Trophoblast cell (in vitro differentiated cells and primary cell): Measurements from ENCODE around the gene ARHGAP8.

Experiments
- DNase-seq, 2 donors: peaks; one replicate each; pipeline ENCODE4 v3.0.0-alpha.2; 2016
- H2AFZ ChIP-seq: 2 replicates; pipeline ENCODE4 v1.6.1; 2013; ENCODE audit warnings: low read length, moderate library complexity, mild to moderate bottlenecking; ENCODE audit not compliant: insufficient read depth, poor library complexity
- H2AK5ac ChIP-seq: 2 replicates; pipeline ENCODE4 v1.6.1; 2013; ENCODE audit warnings: mild to moderate bottlenecking, low read length
- H2BK120ac ChIP-seq: 2 replicates; pipeline ENCODE4 v1.6.1; 2013; ENCODE audit warnings: low read length, mild to moderate bottlenecking, moderate library complexity; ENCODE audit not compliant: insufficient read depth, poor library complexity
- H2BK12ac ChIP-seq: 2 replicates; pipeline ENCODE4 v1.6.1; 2013; ENCODE audit warnings: mild to moderate bottlenecking, low read length, moderate library complexity
- H2BK5ac ChIP-seq: 2 replicates; pipeline ENCODE4 v1.6.1; 2013; ENCODE audit warnings: low read length, low read depth, moderate library complexity, mild to moderate bottlenecking; ENCODE audit not compliant: poor library complexity
- H3K14ac ChIP-seq: 2 replicates; pipeline ENCODE4 v1.6.1; 2013; ENCODE audit warnings: mild to moderate bottlenecking, low read length
- H3K18ac ChIP-seq: 2 replicates; pipeline ENCODE4 v1.6.1; 2013; ENCODE audit warnings: mild to moderate bottlenecking, low read length
- H3K23ac ChIP-seq: 2 replicates; pipeline ENCODE4 v1.6.1; 2013; ENCODE audit warnings: low read length
- H3K27ac ChIP-seq: 2 replicates; pipeline ENCODE4 v1.5.1; 2013; ENCODE audit warnings: low read depth, mild to moderate bottlenecking, inconsistent platforms, low read length, moderate library complexity
- H3K27me3 ChIP-seq: 2 replicates; pipeline ENCODE4 v1.6.1; 2013; ENCODE audit warnings: inconsistent platforms, mild to moderate bottlenecking, low read length, moderate library complexity; ENCODE audit not compliant: insufficient read depth
- H3K36me3 ChIP-seq, 2 experiments: 1 replicate in 1 of 2; 2 replicates in 1 of 2; pipeline ENCODE4 v1.6.1; 2013; ENCODE audit warnings: low read length in 2 of 2, mild to moderate bottlenecking in 2 of 2, moderate library complexity in 1 of 2; ENCODE audit not compliant: insufficient read depth in 2 of 2, control insufficient read depth in 1 of 2
- H3K4ac ChIP-seq: 2 replicates; pipeline ENCODE4 v1.6.1; 2013; ENCODE audit warnings: low read depth, mild to moderate bottlenecking, low read length, moderate library complexity
- H3K4me1 ChIP-seq, 2 experiments: 1 replicate in 1 of 2; 2 replicates in 1 of 2; pipeline ENCODE4 v1.6.1; 2013; ENCODE audit warnings: low read length in 2 of 2, mild to moderate bottlenecking in 2 of 2, moderate library complexity in 1 of 2; ENCODE audit not compliant: insufficient read depth in 2 of 2, control insufficient read depth in 1 of 2
- H3K4me2 ChIP-seq: 2 replicates; pipeline ENCODE4 v1.6.1; 2013; ENCODE audit warnings: inconsistent platforms, mild to moderate bottlenecking, low read length, moderate library complexity
- H3K4me3 ChIP-seq: 2 replicates; pipeline ENCODE4 v1.5.1; 2013; ENCODE audit warnings: mild to moderate bottlenecking, low read depth, low read length, inconsistent platforms
- H3K79me1 ChIP-seq: one replicate; pipeline ENCODE4 v1.6.1; 2013; ENCODE audit warnings: low read length
- H3K79me2 ChIP-seq: 2 replicates; pipeline ENCODE4 v1.6.1; 2013; ENCODE audit warnings: low read length, mild to moderate bottlenecking; ENCODE audit not compliant: control insufficient read depth, insufficient read depth, poor library complexity
- H3K9ac ChIP-seq: 2 replicates; pipeline ENCODE4 v1.6.1; 2013; ENCODE audit warnings: mild to moderate bottlenecking, low read length
- H3K9me3 ChIP-seq: 2 replicates; pipeline ENCODE4 v1.6.1; 2013; ENCODE audit warnings: low read depth, mild to moderate bottlenecking, control low read depth, inconsistent platforms, low read length; ENCODE audit not compliant: insufficient read depth
- H4K12ac ChIP-seq: 2 replicates; pipeline ENCODE4 v1.6.1; 2013; ENCODE audit warnings: low read depth, mild to moderate bottlenecking, low read length, moderate library complexity
- H4K8ac ChIP-seq: 2 replicates; pipeline ENCODE4 v1.6.1; 2013; ENCODE audit warnings: low read depth, mild to moderate bottlenecking, low read length, moderate library complexity
- H4K91ac ChIP-seq: one replicate; pipeline ENCODE4 v1.6.1; 2013; ENCODE audit warnings: low read depth, mild to moderate bottlenecking, low read length, moderate library complexity
- WGBS: extraction: QIAGEN DNeasy Blood & Tissue Kit; methylation state at CpG from one replicate; pipeline ENCODE4 v1.1.7; 2013; ENCODE audit warnings: missing lambda C conversion rate; ENCODE audit not compliant: insufficient read length, insufficient coverage; ENCODE audit errors: extremely low coverage; 5-methylcytosine and 5-hydroxymethylcytosine counted together

ARHGAP8 gene

DNA sequence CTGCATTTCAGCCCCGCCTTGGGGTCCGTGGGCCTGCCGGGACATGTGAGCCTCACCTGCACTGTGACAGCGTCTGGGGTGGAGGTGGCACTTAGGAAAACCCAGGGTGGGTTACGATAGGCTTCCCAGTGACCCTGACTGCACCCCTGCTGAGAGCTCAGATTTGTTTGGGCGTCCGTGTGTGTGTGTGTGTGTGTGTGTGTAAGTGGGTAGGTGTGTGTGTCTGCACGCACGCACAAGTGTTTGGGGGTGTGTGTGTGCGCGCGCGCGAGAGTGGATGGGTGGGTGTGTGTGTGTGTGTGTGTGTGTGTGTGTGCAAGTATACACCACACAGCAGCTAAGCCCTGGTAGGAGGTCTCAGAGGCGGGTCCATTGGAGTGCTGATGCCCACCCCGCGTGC, 12.1 kb upstream of the ARHGAP8 start:
- Histone ChIP-seq H3K36me3 (no peaks in the 10 kb centered on the region), H2BK120ac (no peak overlapping the region), H2BK5ac (no peak overlapping the region), H3K14ac (no peak overlapping the region), H3K4ac (no peak overlapping the region), H3K18ac (no peak overlapping the region), H2BK12ac (no peak overlapping the region), H3K4me1 (peaks cover 15 to 24% of the 10 kb centered on the region in 2 experiments), H3K4me2 (no peak overlapping the region), H3K79me2 (no peaks in the 10 kb centered on the region), H3K27me3 (no peaks in the 10 kb centered on the region), H2AK5ac (no peak overlapping the region), H3K27ac (no peak overlapping the region), H4K91ac (no peak overlapping the region), H2AFZ (no peak overlapping the region), H3K23ac (no peak overlapping the region), H4K12ac (no peak overlapping the region), H4K8ac (no peak overlapping the region), H3K4me3 (no peak overlapping the region), H3K79me1 (peaks cover 2% of the 10 kb centered on the region), H3K9ac (no peak overlapping the region), H3K9me3 (peaks cover 7% of the 10 kb centered on the region)
- WGBS, result no CpG with 5 or more reads among the region's 17 CpGs
- DNase-seq, result no peak

DNA sequence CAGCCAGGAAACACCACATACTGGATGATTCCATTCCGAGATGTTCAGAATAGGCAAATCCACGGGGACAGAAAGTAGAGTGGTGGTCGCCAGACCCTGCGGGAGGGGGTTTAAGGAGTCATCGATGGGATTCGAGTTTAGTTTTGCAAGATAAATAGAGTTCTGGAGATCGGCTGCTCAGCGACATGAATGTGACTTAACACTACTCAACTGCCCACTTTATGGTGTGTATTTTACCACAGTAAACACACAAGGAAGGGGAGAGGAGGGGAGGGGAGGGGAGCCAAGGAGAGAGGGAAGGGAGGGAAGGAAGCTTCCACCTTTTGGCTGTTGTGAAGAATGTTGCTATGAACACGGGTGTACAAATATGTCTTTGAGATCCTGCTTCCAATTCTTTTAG, 10.4 kb upstream of the ARHGAP8 start:
- peaks cover 2% of the 10 kb centered on the region for H3K79me1 ChIP-seq
- H3K79me2 ChIP-seq, result no peaks in the 10 kb centered on the region
- no peak overlapping the region for H3K14ac ChIP-seq
- H3K23ac ChIP-seq, result no peak overlapping the region
- no peak overlapping the region for H2AK5ac ChIP-seq
- H3K4me1 ChIP-seq, result peaks cover 15 to 26% of the 10 kb centered on the region in 2 experiments
- no peak overlapping the region for H2BK120ac ChIP-seq
- H4K91ac ChIP-seq, result no peak overlapping the region
- H3K4ac ChIP-seq, result no peak overlapping the region
- no peak overlapping the region for H2AFZ ChIP-seq
- H3K4me2 ChIP-seq, result no peak overlapping the region
- peaks cover 5% of the 10 kb centered on the region for H3K9me3 ChIP-seq
- H2BK12ac ChIP-seq, result no peak overlapping the region
- WGBS, result no CpG with 5 or more reads among the region's 9 CpGs
- no peak overlapping the region for H2BK5ac ChIP-seq
- H3K18ac ChIP-seq, result no peak overlapping the region
- DNase-seq, result no peak
- no peak overlapping the region for H3K9ac ChIP-seq
- no peaks in the 10 kb centered on the region for H3K27me3 ChIP-seq
- H4K12ac ChIP-seq, result no peak overlapping the region
- H4K8ac ChIP-seq, result no peak overlapping the region
- no peaks in the 10 kb centered on the region for H3K36me3 ChIP-seq
- no peak overlapping the region for H3K27ac ChIP-seq
- no peak overlapping the region for H3K4me3 ChIP-seq

DNA sequence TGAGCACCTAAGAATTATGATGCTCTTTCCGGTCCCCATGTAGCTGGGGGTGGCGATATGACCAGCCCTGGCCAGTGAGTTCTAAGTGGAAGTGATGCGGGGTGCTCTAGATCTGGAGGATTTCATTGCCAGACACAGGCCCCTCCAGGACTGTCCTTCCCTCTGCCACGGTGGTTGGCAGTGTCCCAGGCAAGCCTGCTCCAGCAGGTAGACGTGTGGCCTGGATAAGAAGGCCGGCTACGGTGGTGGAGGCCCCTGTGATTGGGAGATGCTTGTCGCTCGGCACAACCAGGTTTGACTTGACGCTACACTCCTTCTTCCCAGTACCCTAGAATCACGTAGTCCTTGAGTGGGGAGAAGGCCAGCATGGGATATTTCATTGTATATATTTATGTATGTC, 9.1 kb upstream of the ARHGAP8 start:
- H3K9ac ChIP-seq, result no peak overlapping the region
- H3K27me3 ChIP-seq, result no peaks in the 10 kb centered on the region
- H3K4me1 ChIP-seq, result peaks cover 10 to 22% of the 10 kb centered on the region in 2 experiments
- H3K18ac ChIP-seq, result no peak overlapping the region
- H2BK120ac ChIP-seq, result no peak overlapping the region
- no peak for DNase-seq
- no peak overlapping the region for H4K12ac ChIP-seq
- no peak overlapping the region for H2BK5ac ChIP-seq
- H3K36me3 ChIP-seq, result no peaks in the 10 kb centered on the region
- H3K14ac ChIP-seq, result no peak overlapping the region
- no peak overlapping the region for H2AK5ac ChIP-seq
- no peak overlapping the region for H4K91ac ChIP-seq
- no peak overlapping the region for H3K4ac ChIP-seq
- H4K8ac ChIP-seq, result no peak overlapping the region
- H3K79me2 ChIP-seq, result no peaks in the 10 kb centered on the region
- H3K9me3 ChIP-seq, result peaks cover 5% of the 10 kb centered on the region
- H3K79me1 ChIP-seq, result no peaks in the 10 kb centered on the region
- no peak overlapping the region for H3K4me2 ChIP-seq
- no peak overlapping the region for H2BK12ac ChIP-seq
- H3K4me3 ChIP-seq, result no peak overlapping the region
- H3K27ac ChIP-seq, result no peak overlapping the region
- no peak overlapping the region for H2AFZ ChIP-seq
- no peak overlapping the region for H3K23ac ChIP-seq
- WGBS, result no CpG with 5 or more reads among the region's 11 CpGs

DNA sequence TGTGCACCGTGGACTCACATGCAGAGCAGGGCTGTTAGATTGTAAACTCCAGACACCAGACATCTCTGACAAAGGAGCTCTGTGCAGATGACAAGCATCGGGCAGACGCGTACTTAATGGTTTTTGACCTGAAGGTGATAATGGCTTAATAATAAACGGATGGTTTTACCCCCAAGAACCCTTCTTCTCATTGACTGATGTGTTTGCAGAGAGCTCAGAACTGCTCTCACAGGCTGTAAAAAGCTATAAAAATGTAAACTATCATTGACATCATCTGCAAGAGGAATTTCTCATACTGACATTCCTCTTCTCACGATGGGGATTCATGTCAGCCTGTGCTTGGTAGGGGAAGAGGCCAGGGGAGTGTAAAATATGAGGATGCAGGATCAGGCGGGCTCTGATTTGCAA, 8.6 kb upstream of the ARHGAP8 start:
- H3K9me3 ChIP-seq, result peaks cover 5% of the 10 kb centered on the region
- no peaks in the 10 kb centered on the region for H3K36me3 ChIP-seq
- H2BK120ac ChIP-seq, result no peak overlapping the region
- no peaks in the 10 kb centered on the region for H3K79me1 ChIP-seq
- no peak overlapping the region for H4K8ac ChIP-seq
- no peak overlapping the region for H3K4ac ChIP-seq
- H3K23ac ChIP-seq, result no peak overlapping the region
- no peaks in the 10 kb centered on the region for H3K27me3 ChIP-seq
- no peak overlapping the region for H3K4me3 ChIP-seq
- peaks cover 8 to 18% of the 10 kb centered on the region in 2 experiments for H3K4me1 ChIP-seq
- H3K79me2 ChIP-seq, result no peaks in the 10 kb centered on the region
- H3K9ac ChIP-seq, result no peak overlapping the region
- H2AFZ ChIP-seq, result no peak overlapping the region
- H4K91ac ChIP-seq, result no peak overlapping the region
- no peak for DNase-seq
- H3K14ac ChIP-seq, result no peak overlapping the region
- no peak overlapping the region for H2BK12ac ChIP-seq
- no peak overlapping the region for H3K18ac ChIP-seq
- H3K4me2 ChIP-seq, result no peak overlapping the region
- H2AK5ac ChIP-seq, result no peak overlapping the region
- H4K12ac ChIP-seq, result no peak overlapping the region
- H3K27ac ChIP-seq, result no peak overlapping the region
- no peak overlapping the region for H2BK5ac ChIP-seq
- no CpG with 5 or more reads among the region's 7 CpGs for WGBS
